Neuronal stem cell (in vitro differentiated cells): ENCODE results near the gene PSD4.

ENCODE experiments used
- DNase-seq: peaks from one replicate; pipeline ENCODE4 v3.0.0-alpha.2; 2013; ENCODE audit warnings: low spot score
- H2AFZ ChIP-seq: one replicate; pipeline ENCODE4 v1.6.1; 2013; ENCODE audit warnings: mild to moderate bottlenecking, low read length, inconsistent platforms
- H2AK5ac ChIP-seq: 2 replicates; pipeline ENCODE4 v1.6.1; 2013; ENCODE audit warnings: low read depth, mild to moderate bottlenecking, inconsistent platforms, low read length, moderate library complexity, mixed read lengths
- H2BK120ac ChIP-seq: 2 replicates; pipeline ENCODE4 v1.6.1; 2013; ENCODE audit warnings: low read depth, mild to moderate bottlenecking, inconsistent platforms, low read length, moderate library complexity, mixed read lengths
- H2BK12ac ChIP-seq: one replicate; pipeline ENCODE4 v1.6.1; 2013; ENCODE audit warnings: low read length, inconsistent platforms
- H2BK15ac ChIP-seq: 2 replicates; pipeline ENCODE4 v1.6.1; 2013; ENCODE audit warnings: mild to moderate bottlenecking, low read length, inconsistent platforms, mixed read lengths
- H2BK5ac ChIP-seq: one replicate; pipeline ENCODE4 v1.6.1; 2013; ENCODE audit warnings: inconsistent platforms, mild to moderate bottlenecking, low read length, moderate library complexity
- H3K14ac ChIP-seq: one replicate; pipeline ENCODE4 v1.6.1; 2013; ENCODE audit warnings: low read length, inconsistent platforms
- H3K18ac ChIP-seq: 2 replicates; pipeline ENCODE4 v1.6.1; 2013; ENCODE audit warnings: low read length, inconsistent platforms
- H3K23ac ChIP-seq: 2 replicates; pipeline ENCODE4 v1.6.1; 2013; ENCODE audit warnings: low read depth, mild to moderate bottlenecking, mixed read lengths, low read length, inconsistent platforms; ENCODE audit not compliant: poor library complexity
- H3K27ac ChIP-seq: replicated peaks from 3 replicates; pipeline ENCODE4 v1.5.1; 2013; ENCODE audit warnings: low read length, inconsistent platforms
- H3K27me3 ChIP-seq, 3 experiments: 2 replicates each; pipeline ENCODE4 v1.6.1; 2013; ENCODE audit warnings: low read length in 3 of 3, mild to moderate bottlenecking in 2 of 3, inconsistent platforms in 1 of 3, low read depth in 1 of 3, mixed read lengths in 1 of 3, moderate library complexity in 1 of 3; ENCODE audit not compliant: control insufficient read depth in 3 of 3, insufficient read depth in 3 of 3
- H3K36me3 ChIP-seq, 2 donors: replicated peaks in 1 of 2; 2 replicates each; pipeline ENCODE4 v1.6.1; 2013; ENCODE audit warnings: low read length in 2 of 2; ENCODE audit not compliant: control insufficient read depth in 2 of 2, insufficient read depth in 2 of 2
- H3K4ac ChIP-seq: 2 replicates; pipeline ENCODE4 v1.6.1; 2013; ENCODE audit warnings: inconsistent platforms, mild to moderate bottlenecking, low read length, moderate library complexity
- H3K4me1 ChIP-seq, 2 donors: 1 replicate in 1 of 2; 2 replicates in 1 of 2; pipeline ENCODE4 v1.6.1; 2013; ENCODE audit warnings: low read length in 2 of 2, low read depth in 1 of 2; ENCODE audit not compliant: control insufficient read depth in 2 of 2, insufficient read depth in 1 of 2
- H3K4me2 ChIP-seq: one replicate; pipeline ENCODE4 v1.6.1; 2013; ENCODE audit warnings: mild to moderate bottlenecking, low read length, inconsistent platforms; ENCODE audit not compliant: insufficient read depth, poor library complexity, severe bottlenecking
- H3K4me3 ChIP-seq, 2 donors: 2 replicates each; pipeline ENCODE4 v1.5.1; 2013; ENCODE audit warnings: low read length in 2 of 2, mild to moderate bottlenecking in 2 of 2, inconsistent platforms in 1 of 2, moderate library complexity in 1 of 2
- H3K79me1 ChIP-seq: one replicate; pipeline ENCODE4 v1.6.1; 2013; ENCODE audit warnings: low read depth, mild to moderate bottlenecking, inconsistent platforms, low read length, moderate library complexity
- H3K9ac ChIP-seq: one replicate; pipeline ENCODE4 v1.6.1; 2013; ENCODE audit warnings: mild to moderate bottlenecking, low read depth, low read length, inconsistent platforms; ENCODE audit not compliant: poor library complexity
- H3K9me3 ChIP-seq, 2 donors: replicated peaks in 1 of 2; 2 replicates each; pipeline versions ENCODE3 to v1.6.1; 2013; ENCODE audit warnings: low read length in 2 of 2, mild to moderate bottlenecking in 2 of 2, inconsistent platforms in 1 of 2, low read depth in 1 of 2, mixed read lengths in 1 of 2, moderate library complexity in 1 of 2; ENCODE audit not compliant: control insufficient read depth in 2 of 2, insufficient read depth in 1 of 2
- H4K8ac ChIP-seq: one replicate; pipeline ENCODE4 v1.6.1; 2013; ENCODE audit warnings: low read depth, mild to moderate bottlenecking, inconsistent platforms, low read length, moderate library complexity
- H4K91ac ChIP-seq: one replicate; pipeline ENCODE4 v1.6.1; 2013; ENCODE audit warnings: low read length, low read depth, mild to moderate bottlenecking, inconsistent platforms; ENCODE audit not compliant: poor library complexity
- WGBS, 2 donors: extraction: QIAGEN DNeasy Blood & Tissue Kit; methylation state at CpG; one replicate each; pipeline ENCODE4 v1.1.7; 2013; ENCODE audit warnings: missing lambda C conversion rate in 2 of 2, mixed read lengths in 1 of 2; ENCODE audit not compliant: insufficient read length in 2 of 2, insufficient replicate concordance in 1 of 2; ENCODE audit errors: extremely low coverage in 2 of 2; 5-methylcytosine and 5-hydroxymethylcytosine counted together

PSD4 gene

GRCh38 chr2:113175736-113176695 is 2.2 kb downstream of the PSD4 start:
- Histone ChIP-seq H3K4ac (no peak overlapping the region), H2AFZ (peak overlapping the region; percentile 81), H4K8ac (no peak overlapping the region), H3K18ac (no peak overlapping the region), H3K4me2 (no peak overlapping the region), H3K23ac (no peak overlapping the region), H3K79me1 (no peaks in the 10 kb centered on the region), H3K4me3 (peak overlapping the region in 1 of 2 donors; percentile 42), H3K36me3 (no peaks in the 10 kb centered on the region), H4K91ac (no peak overlapping the region), H3K27ac (no peak overlapping the region), H2BK120ac (no peak overlapping the region), H2BK15ac (no peak overlapping the region), H2BK12ac (no peak overlapping the region), H2AK5ac (no peak overlapping the region), H3K9ac (no peak overlapping the region), H3K4me1 (peaks cover 14 to 15% of the 10 kb centered on the region in 2 donors), H3K27me3 (peaks cover 0 to 5% (median 0%) of the 10 kb centered on the region in 3 experiments), H3K14ac (no peak overlapping the region), H3K9me3 (no peaks in the 10 kb centered on the region), H2BK5ac (no peak overlapping the region)
- DNase-seq: no peak
- no CpG with 5 or more reads among the region's 11 CpGs for WGBS, 2 donors

- no peak overlapping the region for H3K4me3 ChIP-seq
- no peak for DNase-seq
- H2AFZ ChIP-seq: peak overlapping the region; percentile 81
- no peak overlapping the region for H2BK120ac ChIP-seq
- no peak overlapping the region for H2BK5ac ChIP-seq
- no peaks in the 10 kb centered on the region for H3K79me1 ChIP-seq
- H2BK12ac ChIP-seq: no peak overlapping the region
- no peak overlapping the region for H3K23ac ChIP-seq
- no peak overlapping the region for H4K8ac ChIP-seq
- H2BK15ac ChIP-seq: no peak overlapping the region
- no peaks in the 10 kb centered on the region for H3K36me3 ChIP-seq
- peaks cover 14 to 19% of the 10 kb centered on the region in 2 donors for H3K4me1 ChIP-seq
- no peak overlapping the region for H2AK5ac ChIP-seq
- H3K27me3 ChIP-seq: peaks cover 0 to 5% (median 0%) of the 10 kb centered on the region in 3 experiments
- H3K4ac ChIP-seq: no peak overlapping the region
- no peak overlapping the region for H3K14ac ChIP-seq
- H4K91ac ChIP-seq: no peak overlapping the region
- no peak overlapping the region for H3K27ac ChIP-seq
- WGBS, 2 donors: no CpG with 5 or more reads among the region's 7 CpGs
- H3K4me2 ChIP-seq: no peak overlapping the region
- no peak overlapping the region for H3K9ac ChIP-seq
- H3K9me3 ChIP-seq: no peaks in the 10 kb centered on the region
- H3K18ac ChIP-seq: no peak overlapping the region
Observed at GRCh38 chr2:113176696-113177355, 3.1 kb downstream of the PSD4 start.

- no peak overlapping the region for H2BK5ac ChIP-seq
- H3K27me3 ChIP-seq: peaks cover 0 to 5% (median 0%) of the 10 kb centered on the region in 3 experiments
- peaks cover 14 to 21% of the 10 kb centered on the region in 2 donors for H3K4me1 ChIP-seq
- no peak overlapping the region for H2BK12ac ChIP-seq
- no peak overlapping the region for H3K14ac ChIP-seq
- H3K4me2 ChIP-seq: no peak overlapping the region
- H4K91ac ChIP-seq: no peak overlapping the region
- no peak overlapping the region for H2BK15ac ChIP-seq
- H3K36me3 ChIP-seq: no peaks in the 10 kb centered on the region
- H2AFZ ChIP-seq: no peak overlapping the region
- no peak overlapping the region for H2AK5ac ChIP-seq
- DNase-seq: no peak
- H2BK120ac ChIP-seq: no peak overlapping the region
- H3K23ac ChIP-seq: no peak overlapping the region
- H3K79me1 ChIP-seq: no peaks in the 10 kb centered on the region
- H3K4me3 ChIP-seq: no peak overlapping the region
- WGBS, 2 donors: no CpG with 5 or more reads among the region's 11 CpGs
- no peak overlapping the region for H3K27ac ChIP-seq
- H3K9ac ChIP-seq: no peak overlapping the region
- H3K9me3 ChIP-seq: no peaks in the 10 kb centered on the region
- no peak overlapping the region for H3K18ac ChIP-seq
- H3K4ac ChIP-seq: no peak overlapping the region
- H4K8ac ChIP-seq: no peak overlapping the region
Observed at GRCh38 chr2:113178069-113178746, 4.4 kb downstream of the PSD4 start.
